Measurements from ENCODE around the gene PHYHD1.

DNA sequence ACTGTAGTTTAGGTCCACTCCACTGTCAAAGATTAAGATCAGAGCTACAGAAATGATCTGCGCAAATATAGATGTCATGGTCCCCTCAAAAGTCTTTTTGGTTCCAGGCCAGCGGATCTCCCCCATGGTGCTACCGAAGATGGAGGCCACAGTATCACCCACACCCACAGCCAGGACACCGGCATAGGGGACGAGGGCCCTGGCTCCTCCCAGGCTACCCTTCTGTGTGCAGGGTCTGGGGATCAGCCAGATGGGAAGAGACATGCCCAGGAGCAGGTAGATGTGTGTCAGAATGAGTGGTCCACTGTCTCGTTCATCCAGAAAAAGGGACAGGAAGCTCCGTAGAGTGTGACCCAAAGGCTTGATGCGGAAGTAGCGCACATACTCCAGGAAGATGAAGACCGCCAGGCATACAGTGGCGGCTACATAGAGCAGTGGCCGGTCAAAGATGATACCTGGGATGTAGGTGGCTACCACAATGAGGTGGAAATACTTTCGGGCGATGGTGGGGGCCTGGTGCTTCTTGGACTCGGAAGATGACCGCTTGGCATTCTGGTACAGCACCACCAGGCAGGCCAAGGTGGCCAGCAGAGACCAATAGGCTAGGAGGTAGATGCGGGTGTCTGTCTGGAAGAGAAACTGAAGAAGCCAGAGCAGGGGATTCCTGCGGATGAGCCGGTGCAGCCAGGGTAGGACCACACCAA lies 25.2 kb downstream of the PHYHD1 start:
- TF ChIP-seq EZH2 (IDR thresholded peaks at IDR 0.05) (no peak), POLR2AphosphoS5 (IDR thresholded peaks at IDR 0.05; ENCODE audit: borderline replicate concordance, low read depth, low read length) (no peak)

Data from SK-N-MC (cell line).